Activated CD4-positive, alpha-beta memory T cell treated with anti-CD3 and anti-CD28 coated beads, Interleukin-2, amount 10 ng/mL, durations not matched to agents 7 days and 5 days (primary cell): ENCODE results near the gene ZNF521. TPM values are rescaled to one million over a fixed set of nuclear protein-coding genes. Genes with fewer than 3 reads are reported as not detected.

Source experiments
- CTCF ChIA-PET: fragments of 350-600 bp; sonication (Branson Sonifier 250); formaldehyde crosslinking; loops from one replicate; lab custom pipeline; 2021; ENCODE audit warnings: antibody characterized with exemption, inconsistent platforms; lab: Charles Lee
- POLR2A ChIA-PET: fragments of 350-600 bp; sonication (Branson Sonifier 250); formaldehyde crosslinking; loops from one replicate; lab custom pipeline; 2021; ENCODE audit warnings: antibody characterized with exemption; lab: Charles Lee
- DNase-seq: peaks from one replicate; pipeline ENCODE4 v3.0.0-alpha.2; 2020
- H3K27ac Mint-ChIP-seq: one replicate; pipeline ENCODE4 v1.8.0; 2021; ENCODE audit warnings: mild to moderate bottlenecking, mixed read lengths
- H3K27me3 Mint-ChIP-seq: one replicate; pipeline ENCODE4 v1.8.0; 2021; ENCODE audit warnings: mixed read lengths
- H3K36me3 Mint-ChIP-seq: one replicate; pipeline ENCODE4 v1.8.0; 2021; ENCODE audit warnings: low read depth, mixed read lengths
- H3K4me1 Mint-ChIP-seq: one replicate; pipeline ENCODE4 v1.8.0; 2021; ENCODE audit warnings: mixed read lengths
- H3K4me3 Mint-ChIP-seq: one replicate; pipeline ENCODE4 v1.8.0; 2021; ENCODE audit warnings: mild to moderate bottlenecking, mixed read lengths
- H3K9me3 Mint-ChIP-seq: one replicate; pipeline ENCODE4 v1.8.0; 2021; ENCODE audit warnings: mixed read lengths
- total RNA-seq, 2 experiments: library from RNA; stranded (reverse); gene quantifications; one replicate each; pipeline ENCODE4 v1.2.3, GENCODE V29; 2021

The ZNF521 gene
- total RNA-seq, 2 experiments from 2014 or later: not detected

GRCh38 chr18:25189391-25190185, 162.4 kb downstream of the ZNF521 start:
- Mint-ChIP-seq H3K27me3 (no peaks in the 10 kb centered on the region), H3K4me3 (no peak overlapping the region), H3K4me1 (no peaks in the 10 kb centered on the region), H3K36me3 (no peaks in the 10 kb centered on the region), H3K9me3 (no peaks in the 10 kb centered on the region), H3K27ac (no peak overlapping the region)
- ChIA-PET CTCF (no interaction called here), POLR2A (no interaction called here)
- DNase-seq: no peak

GRCh38 chr18:25187521-25188192, 164.3 kb downstream of the ZNF521 start:
- Mint-ChIP-seq H3K4me1 (no peaks in the 10 kb centered on the region), H3K9me3 (no peaks in the 10 kb centered on the region), H3K27me3 (no peaks in the 10 kb centered on the region), H3K27ac (no peak overlapping the region), H3K4me3 (no peak overlapping the region), H3K36me3 (no peaks in the 10 kb centered on the region)
- ChIA-PET POLR2A (no interaction called here), CTCF (no interaction called here)
- DNase-seq: no peak

- Mint-ChIP-seq H3K27ac (no peak overlapping the region), H3K27me3 (no peaks in the 10 kb centered on the region), H3K4me3 (no peak overlapping the region), H3K4me1 (no peaks in the 10 kb centered on the region), H3K9me3 (no peaks in the 10 kb centered on the region), H3K36me3 (no peaks in the 10 kb centered on the region)
- ChIA-PET CTCF (no interaction called here), POLR2A (no interaction called here)
- DNase-seq: no peak
These were observed 165.1 kb downstream of the ZNF521 start for GRCh38 chr18:25186871-25187270.

- CTCF ChIA-PET: no interaction called here
These were observed 170.0 kb downstream of the ZNF521 start for GRCh38 chr18:25181993-25182392.

GRCh38 chr18:25181581-25181980, 170.4 kb downstream of the ZNF521 start:
- no peak overlapping the region for H3K27ac Mint-ChIP-seq
- no peak overlapping the region for H3K4me3 Mint-ChIP-seq
- H3K27me3 Mint-ChIP-seq: no peaks in the 10 kb centered on the region
- no peaks in the 10 kb centered on the region for H3K36me3 Mint-ChIP-seq
- DNase-seq: no peak
- ChIA-PET CTCF (no interaction called here), POLR2A (no interaction called here)
- H3K9me3 Mint-ChIP-seq: no peaks in the 10 kb centered on the region
- no peaks in the 10 kb centered on the region for H3K4me1 Mint-ChIP-seq

More at GRCh38 chr18:25181993-25182392, 170.0 kb downstream of the ZNF521 start:
- Mint-ChIP-seq H3K27me3 (no peaks in the 10 kb centered on the region), H3K9me3 (no peaks in the 10 kb centered on the region), H3K36me3 (no peaks in the 10 kb centered on the region), H3K4me3 (no peak overlapping the region), H3K4me1 (no peaks in the 10 kb centered on the region), H3K27ac (no peak overlapping the region)
- POLR2A ChIA-PET: no interaction called here
- DNase-seq: no peak

GRCh38 chr18:25180973-25181548, 170.9 kb downstream of the ZNF521 start:
- H3K27ac Mint-ChIP-seq: no peak overlapping the region
- ChIA-PET POLR2A (no interaction called here), CTCF (no interaction called here)
- no peaks in the 10 kb centered on the region for H3K27me3 Mint-ChIP-seq
- H3K4me1 Mint-ChIP-seq: no peaks in the 10 kb centered on the region
- no peaks in the 10 kb centered on the region for H3K9me3 Mint-ChIP-seq
- no peak overlapping the region for H3K4me3 Mint-ChIP-seq
- no peak for DNase-seq
- H3K36me3 Mint-ChIP-seq: no peaks in the 10 kb centered on the region

- no peaks in the 10 kb centered on the region for H3K27me3 Mint-ChIP-seq
- CTCF ChIA-PET: no interaction called here
- no peaks in the 10 kb centered on the region for H3K4me1 Mint-ChIP-seq
- H3K4me3 Mint-ChIP-seq: no peak overlapping the region
- no peaks in the 10 kb centered on the region for H3K9me3 Mint-ChIP-seq
- H3K27ac Mint-ChIP-seq: no peak overlapping the region
- POLR2A ChIA-PET: no interaction called here
- no peak for DNase-seq
- H3K36me3 Mint-ChIP-seq: no peaks in the 10 kb centered on the region
These were observed 174.3 kb downstream of the ZNF521 start for GRCh38 chr18:25177631-25178030.

DNA sequence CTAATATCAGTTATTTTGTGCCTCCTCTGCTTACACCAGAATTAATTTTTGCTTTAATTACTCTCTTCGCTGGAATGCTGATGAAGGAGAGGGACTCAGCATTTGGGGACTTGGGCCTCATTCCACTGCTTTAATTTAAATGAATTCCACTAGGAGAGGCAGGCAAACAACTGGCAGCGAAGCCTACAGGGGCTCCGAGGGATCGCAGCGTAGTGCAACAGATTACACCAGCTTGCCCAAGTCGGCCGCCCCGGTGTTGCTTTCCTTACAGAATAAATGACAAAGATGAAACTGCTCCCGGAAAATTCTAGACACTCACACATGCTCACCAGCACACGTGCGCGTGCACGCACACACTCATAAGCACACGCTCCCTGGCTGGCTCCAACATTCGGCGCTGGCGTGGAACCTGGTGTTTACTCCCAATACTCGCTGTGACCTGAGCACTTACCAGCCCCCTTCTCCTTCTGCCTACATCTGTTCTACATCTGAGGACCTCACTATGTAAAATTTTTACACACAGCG, 175.4 kb downstream of the ZNF521 start:
- no peak overlapping the region for H3K4me3 Mint-ChIP-seq
- ChIA-PET POLR2A (no interaction called here), CTCF (no interaction called here)
- H3K27ac Mint-ChIP-seq: no peak overlapping the region
- DNase-seq: no peak
- H3K36me3 Mint-ChIP-seq: no peaks in the 10 kb centered on the region
- no peaks in the 10 kb centered on the region for H3K9me3 Mint-ChIP-seq
- no peaks in the 10 kb centered on the region for H3K27me3 Mint-ChIP-seq
- no peaks in the 10 kb centered on the region for H3K4me1 Mint-ChIP-seq

DNA sequence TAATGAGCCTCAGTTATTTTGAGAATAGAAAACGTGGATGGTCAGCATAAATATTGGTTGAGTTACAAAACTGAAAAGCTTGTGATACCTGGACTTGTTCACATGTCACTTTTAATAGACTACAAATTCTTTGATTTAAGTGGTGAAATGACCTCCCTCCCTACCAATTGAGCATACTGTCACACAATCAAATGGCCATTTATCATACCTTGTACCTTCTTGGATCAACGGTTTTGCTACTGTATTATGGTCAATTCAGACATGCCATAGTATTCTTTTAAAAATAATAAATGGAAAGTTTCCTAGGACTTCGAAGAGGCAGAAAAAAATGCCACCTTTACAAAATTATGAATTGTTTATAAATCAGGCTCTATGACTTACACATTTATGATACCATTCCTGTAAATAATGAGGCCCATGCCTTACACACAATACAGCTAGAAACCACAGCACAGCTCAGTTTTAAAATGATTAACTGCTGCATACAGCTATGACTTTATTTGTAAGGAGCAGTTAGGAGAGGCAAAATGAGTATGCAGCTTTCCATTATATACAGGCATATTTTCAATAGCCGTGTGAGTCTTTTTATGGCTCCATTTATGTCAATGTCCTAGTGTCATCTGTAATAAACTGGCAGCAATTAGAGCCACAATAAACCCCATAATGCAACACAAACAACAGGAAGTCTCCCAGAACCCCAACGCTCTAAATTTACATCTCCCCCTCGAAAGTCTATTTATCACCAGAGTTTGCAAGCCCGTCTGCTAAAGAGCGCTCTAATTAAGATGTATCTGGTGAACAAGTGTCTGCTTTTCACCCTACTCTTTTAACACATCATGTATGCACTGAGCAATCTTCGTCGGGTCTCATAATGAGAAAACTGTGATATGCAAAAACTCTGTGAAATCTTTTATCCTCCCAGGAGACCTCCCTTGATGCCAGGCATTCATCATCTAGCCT, 176.1 kb downstream of the ZNF521 start:
- Mint-ChIP-seq H3K9me3 (no peaks in the 10 kb centered on the region), H3K27ac (no peak overlapping the region), H3K27me3 (no peaks in the 10 kb centered on the region), H3K4me3 (no peak overlapping the region), H3K4me1 (no peaks in the 10 kb centered on the region), H3K36me3 (no peaks in the 10 kb centered on the region)
- no peak for DNase-seq
- ChIA-PET CTCF (no interaction called here), POLR2A (no interaction called here)

DNA sequence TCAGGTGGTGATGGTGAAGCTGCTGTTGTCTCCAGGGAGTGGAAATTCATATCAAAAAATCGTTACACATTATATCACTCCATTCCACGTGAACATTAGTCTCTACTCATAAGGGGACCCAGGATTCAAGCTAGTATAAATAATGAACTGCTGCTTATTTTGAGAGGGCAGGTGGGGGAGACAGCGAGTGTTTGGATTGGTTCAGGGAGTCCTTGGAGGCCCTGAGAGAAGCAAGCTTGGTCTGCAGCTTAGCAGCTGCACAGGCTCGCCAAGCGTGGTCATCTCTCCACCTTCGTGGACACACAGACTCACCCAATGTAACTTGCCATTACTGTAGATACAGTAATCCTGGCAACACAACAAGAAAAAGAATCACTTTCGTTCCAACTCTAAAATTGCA, 177.6 kb downstream of the ZNF521 start:
- POLR2A ChIA-PET: no interaction called here
- CTCF ChIA-PET: no interaction called here
- Mint-ChIP-seq H3K27ac (no peak overlapping the region), H3K4me1 (no peaks in the 10 kb centered on the region), H3K27me3 (no peaks in the 10 kb centered on the region), H3K9me3 (no peaks in the 10 kb centered on the region), H3K4me3 (no peak overlapping the region), H3K36me3 (no peaks in the 10 kb centered on the region)
- DNase-seq: no peak

DNA sequence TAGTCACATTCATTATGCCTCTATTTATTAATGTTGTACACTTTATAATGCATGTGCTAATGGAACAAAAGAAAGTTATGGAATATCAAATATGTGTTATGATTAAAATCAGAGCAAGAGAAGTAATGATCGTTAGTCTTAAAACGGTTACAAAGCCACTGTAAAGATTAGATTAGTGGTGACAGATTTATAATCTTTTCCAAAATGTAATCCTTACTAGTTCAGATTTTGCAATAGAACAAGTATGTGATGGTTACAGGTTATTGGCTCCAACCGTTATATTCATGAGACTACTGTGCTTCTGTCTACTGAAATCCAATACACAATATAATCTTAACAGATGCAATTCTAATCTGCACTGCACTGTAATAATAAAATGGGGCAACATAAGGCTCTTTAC, 180.6 kb downstream of the ZNF521 start:
- no peaks in the 10 kb centered on the region for H3K27me3 Mint-ChIP-seq
- no peaks in the 10 kb centered on the region for H3K4me1 Mint-ChIP-seq
- H3K27ac Mint-ChIP-seq: no peak overlapping the region
- H3K36me3 Mint-ChIP-seq: no peaks in the 10 kb centered on the region
- CTCF ChIA-PET: no interaction called here
- DNase-seq: no peak
- no peak overlapping the region for H3K4me3 Mint-ChIP-seq
- POLR2A ChIA-PET: no interaction called here
- no peaks in the 10 kb centered on the region for H3K9me3 Mint-ChIP-seq

DNA sequence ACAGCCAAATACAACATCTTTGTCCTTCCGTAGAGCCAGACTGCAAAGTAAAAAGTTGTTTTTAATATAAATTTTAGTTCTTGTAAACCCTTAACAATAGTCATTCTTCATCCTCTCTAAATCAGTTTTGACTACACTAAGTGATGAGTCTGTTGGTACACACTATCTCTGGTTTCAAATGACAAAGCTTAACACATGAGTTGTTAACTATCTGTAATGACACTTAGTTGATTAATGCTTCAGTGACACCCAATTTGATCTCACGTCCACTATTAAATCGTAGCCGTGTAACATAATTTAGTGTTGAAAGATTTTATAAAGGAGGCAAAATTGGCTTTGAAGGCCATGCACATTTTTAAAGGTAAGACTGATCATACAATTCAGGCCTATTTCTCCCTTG, 181.6 kb downstream of the ZNF521 start:
- no peak overlapping the region for H3K27ac Mint-ChIP-seq
- no peaks in the 10 kb centered on the region for H3K9me3 Mint-ChIP-seq
- H3K27me3 Mint-ChIP-seq: no peaks in the 10 kb centered on the region
- DNase-seq: no peak
- H3K36me3 Mint-ChIP-seq: no peaks in the 10 kb centered on the region
- ChIA-PET POLR2A (no interaction called here), CTCF (no interaction called here)
- H3K4me1 Mint-ChIP-seq: no peaks in the 10 kb centered on the region
- no peak overlapping the region for H3K4me3 Mint-ChIP-seq

DNA sequence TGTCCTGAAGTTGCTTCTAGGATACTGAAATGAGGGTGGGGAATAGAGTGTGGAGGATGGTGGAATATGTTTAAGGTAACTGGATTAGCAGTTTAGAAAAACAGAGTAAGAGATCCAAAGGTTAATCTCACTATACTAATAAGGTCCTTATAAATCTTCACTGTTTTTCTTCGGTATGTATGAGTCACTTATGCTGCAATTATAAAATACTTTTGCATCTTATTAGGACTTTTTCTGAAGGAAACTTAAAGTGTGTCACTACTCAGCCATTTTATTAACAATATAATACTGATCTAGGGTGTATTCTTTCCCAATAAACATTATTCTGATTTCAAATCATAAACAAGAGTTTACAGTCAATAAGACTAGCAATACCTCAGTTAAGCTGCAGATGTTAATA, 182.3 kb downstream of the ZNF521 start:
- Mint-ChIP-seq H3K36me3 (no peaks in the 10 kb centered on the region), H3K27me3 (no peaks in the 10 kb centered on the region), H3K27ac (no peak overlapping the region), H3K4me3 (no peak overlapping the region), H3K9me3 (no peaks in the 10 kb centered on the region), H3K4me1 (peaks cover 4% of the 10 kb centered on the region)
- ChIA-PET POLR2A (no interaction called here), CTCF (no interaction called here)
- DNase-seq: no peak
